Neutrophil (primary cell): ENCODE data around the gene SPATA22.

Source experiments
- H3K27ac ChIP-seq: fragments of 200-600 bp; sonication (generic); 2 replicates; pipeline ENCODE4 v1.5.1; 2016; ENCODE audit warnings: mild to moderate bottlenecking, moderate library complexity
- H3K27me3 ChIP-seq: fragments of 200-600 bp; sonication (generic); 2 replicates; pipeline ENCODE4 v1.6.0; 2016; ENCODE audit warnings: mild to moderate bottlenecking
- H3K36me3 ChIP-seq: fragments of 200-600 bp; sonication (generic); 2 replicates; pipeline ENCODE4 v1.5.1; 2017
- H3K4me1 ChIP-seq, 2 experiments: fragments of 200-600 bp in 1 of 2; sonication (generic) in 1 of 2; 1 replicate in 1 of 2; 2 replicates in 1 of 2; pipeline versions ENCODE4 v1.5.1 to v1.6.1; 2013 to 2016; ENCODE audit warnings: low read depth in 1 of 2, low read length in 1 of 2, mild to moderate bottlenecking in 1 of 2, moderate library complexity in 1 of 2; ENCODE audit not compliant: control insufficient read depth in 1 of 2, insufficient read depth in 1 of 2
- H3K4me3 ChIP-seq, 2 experiments: fragments of 200-600 bp in 1 of 2; sonication (generic) in 1 of 2; 1 replicate in 1 of 2; 2 replicates in 1 of 2; pipeline ENCODE4 v1.5.1; 2013 to 2016; ENCODE audit warnings: low read depth in 1 of 2, low read length in 1 of 2, mild to moderate bottlenecking in 1 of 2, moderate library complexity in 1 of 2
- H3K9me3 ChIP-seq: fragments of 200-600 bp; sonication (generic); 2 replicates; pipeline ENCODE4 v1.5.1; 2016
- CTCF ChIP-seq: fragments of 200-600 bp; sonication (generic); IDR thresholded peaks from 2 replicates; pipeline ENCODE4 v1.5.1; 2016; ENCODE audit warnings: antibody characterized with exemption

Gene SPATA22

DNA sequence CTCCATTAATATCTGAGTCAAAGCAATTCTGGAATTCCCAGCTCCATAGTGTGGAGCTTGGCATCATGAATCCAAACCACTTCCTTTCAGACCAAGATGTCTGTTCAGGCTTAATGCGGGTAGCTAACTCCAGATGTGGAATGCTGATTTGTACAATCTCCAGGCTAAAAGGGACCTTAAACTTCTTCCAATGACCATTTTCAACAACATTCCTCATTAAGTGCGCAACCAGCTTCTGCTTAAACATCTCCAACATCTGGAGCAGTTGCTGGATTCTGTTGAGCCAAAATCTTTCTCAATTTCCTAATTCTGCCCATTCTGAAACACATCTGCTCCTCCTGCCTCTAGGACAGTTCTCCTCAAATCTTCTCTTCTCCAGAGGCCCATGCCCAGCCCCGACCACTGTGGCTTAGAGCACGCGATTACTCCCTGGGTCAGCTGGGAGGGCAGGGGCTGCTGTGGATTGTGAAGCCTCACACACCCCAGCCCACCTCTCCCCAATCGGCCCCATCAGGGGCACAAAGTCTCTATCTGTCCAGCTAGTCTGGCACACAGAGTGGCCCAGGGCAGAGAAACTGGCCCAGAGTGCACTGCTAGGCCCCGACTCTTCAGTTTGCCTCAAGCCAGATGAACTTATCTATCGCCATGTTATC is 40.4 kb upstream of the SPATA22 start:
- Histone ChIP-seq H3K4me3 (no peak overlapping the region), H3K4me1 (no peaks in the 10 kb centered on the region), H3K9me3 (no peaks in the 10 kb centered on the region), H3K36me3 (no peaks in the 10 kb centered on the region), H3K27ac (no peak overlapping the region), H3K27me3 (no peaks in the 10 kb centered on the region)
- TF ChIP-seq CTCF: no peak

- Histone ChIP-seq H3K27me3 (no peaks in the 10 kb centered on the region), H3K4me3 (no peak overlapping the region), H3K27ac (no peak overlapping the region), H3K9me3 (no peaks in the 10 kb centered on the region), H3K4me1 (no peaks in the 10 kb centered on the region), H3K36me3 (no peaks in the 10 kb centered on the region)
- TF ChIP-seq CTCF: no peak
These were observed 38.5 kb upstream of the SPATA22 start for GRCh38 chr17:3510090-3510489.

DNA sequence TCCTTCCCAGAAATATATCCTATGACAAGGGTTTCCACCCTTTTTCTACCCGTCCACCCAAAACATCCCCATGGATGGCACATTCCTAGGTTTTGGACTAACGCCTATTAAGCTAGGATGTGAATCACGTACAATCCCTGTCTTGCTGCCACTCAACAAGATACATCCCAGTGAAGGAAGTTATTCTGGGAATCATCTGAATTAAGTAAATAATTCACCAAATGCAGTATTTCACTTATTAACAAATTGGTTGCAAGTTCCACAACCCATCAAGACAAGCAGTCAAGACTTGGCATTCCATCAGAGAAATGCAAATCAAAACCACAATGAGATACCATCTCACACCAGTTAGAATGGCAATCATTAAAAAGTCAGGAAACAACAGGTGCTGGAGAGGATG is 36.2 kb upstream of the SPATA22 start:
- Histone ChIP-seq H3K4me1 (no peaks in the 10 kb centered on the region), H3K27ac (no peak overlapping the region), H3K9me3 (no peaks in the 10 kb centered on the region), H3K4me3 (no peak overlapping the region), H3K27me3 (no peaks in the 10 kb centered on the region), H3K36me3 (no peaks in the 10 kb centered on the region)
- TF ChIP-seq CTCF: no peak

- no peak for TF ChIP-seq CTCF
- Histone ChIP-seq H3K9me3 (no peaks in the 10 kb centered on the region), H3K27me3 (no peaks in the 10 kb centered on the region), H3K4me1 (no peaks in the 10 kb centered on the region), H3K27ac (no peak overlapping the region), H3K36me3 (no peaks in the 10 kb centered on the region), H3K4me3 (no peak overlapping the region)
These were observed 35.5 kb upstream of the SPATA22 start for GRCh38 chr17:3507071-3507470.

DNA sequence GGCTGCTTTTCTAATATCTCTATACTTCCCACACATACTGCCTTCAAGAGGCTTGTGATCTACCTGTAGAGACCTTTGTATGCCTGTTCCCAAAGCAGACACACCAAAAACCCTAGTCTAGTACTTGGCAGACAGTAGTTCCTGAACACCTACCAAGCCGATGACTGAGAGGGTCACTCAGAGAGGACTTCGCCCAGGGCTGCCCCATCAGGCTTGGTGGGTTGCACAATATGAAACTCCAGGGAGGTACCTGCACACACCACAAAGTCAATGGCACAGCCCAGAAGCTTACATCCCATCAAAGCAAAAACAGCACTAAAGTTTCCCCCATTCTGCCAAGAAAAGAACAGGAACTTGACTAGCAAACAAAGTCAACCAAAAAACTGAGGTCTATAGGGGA is 34.4 kb upstream of the SPATA22 start:
- no peaks in the 10 kb centered on the region for H3K9me3 ChIP-seq
- no peaks in the 10 kb centered on the region for H3K36me3 ChIP-seq
- no peak overlapping the region for H3K27ac ChIP-seq
- no peak for TF ChIP-seq CTCF
- H3K27me3 ChIP-seq: no peaks in the 10 kb centered on the region
- H3K4me1 ChIP-seq: no peaks in the 10 kb centered on the region
- H3K4me3 ChIP-seq: no peak overlapping the region

GRCh38 chr17:3505008-3505407 is 33.4 kb upstream of the SPATA22 start:
- Histone ChIP-seq H3K36me3 (no peaks in the 10 kb centered on the region), H3K4me3 (no peak overlapping the region), H3K27ac (no peak overlapping the region), H3K27me3 (no peaks in the 10 kb centered on the region), H3K4me1 (no peaks in the 10 kb centered on the region), H3K9me3 (no peaks in the 10 kb centered on the region)
- TF ChIP-seq CTCF: no peak
